OCI-LY7 (cell line): ENCODE measurements around the gene ADORA2A. TPM values are rescaled to one million over a fixed set of nuclear protein-coding genes. Genes with fewer than 3 reads are reported as not detected.
A peak's percentile ranks its signal among the peaks of the same experiment; 100 is the strongest.

Source experiments
- BruUV-seq: library from RNA; stranded (reverse); fragments of 400-500 nt; replicated peaks from 2 replicates; lab custom pipeline; 2021; lab: Mats Ljungman, UMichigan
- CTCF ChIA-PET: fragments of 300-600 bp; sonication (Branson Sonifier 250); formaldehyde crosslinking; loops from one replicate; lab custom pipeline; 2022; ENCODE audit warnings: antibody characterized with exemption; ENCODE audit not compliant: unreplicated experiment; lab: Charles Lee
- POLR2A ChIA-PET: fragments of 300-600 bp; sonication (Branson Sonifier 250); formaldehyde crosslinking; loops from one replicate; lab custom pipeline; 2022; ENCODE audit warnings: antibody characterized with exemption; lab: Charles Lee
- DNase-seq: peaks from one replicate; pipeline ENCODE4 v3.0.0-alpha.2; 2015; ENCODE audit warnings: low spot score
- H2AFZ ChIP-seq: fragments of 200-600 bp; sonication (generic), shearing (Covaris generic); 2 replicates; pipeline ENCODE4 v1.6.1; 2014; ENCODE audit warnings: mild to moderate bottlenecking, antibody characterized with exemption, low read length, moderate library complexity
- H3K27ac ChIP-seq: fragments of 200-600 bp; sonication (generic); 2 replicates; pipeline ENCODE4 v1.5.1; 2014; ENCODE audit warnings: mixed run types, low read depth, mild to moderate bottlenecking, moderate library complexity, low read length, inconsistent platforms; ENCODE audit not compliant: poor library complexity, severe bottlenecking
- H3K36me3 ChIP-seq: fragments of 200-600 bp; sonication (generic); 2 replicates; pipeline ENCODE4 v1.6.1; 2014; ENCODE audit warnings: mild to moderate bottlenecking, antibody characterized with exemption, low read length, moderate library complexity, mixed read lengths; ENCODE audit not compliant: insufficient read depth
- H3K4me1 ChIP-seq: fragments of 200-600 bp; sonication (generic); 2 replicates; pipeline ENCODE4 v1.5.1; 2014; ENCODE audit warnings: mild to moderate bottlenecking, low read length; ENCODE audit not compliant: insufficient read depth, poor library complexity, severe bottlenecking
- H3K4me2 ChIP-seq: fragments of 200-600 bp; sonication (generic); 2 replicates; pipeline ENCODE4 v1.6.1; 2014; ENCODE audit warnings: mild to moderate bottlenecking, low read length
- H3K4me3 ChIP-seq: fragments of 200-600 bp; sonication (generic); 2 replicates; pipeline ENCODE4 v1.5.1; 2014; ENCODE audit warnings: mild to moderate bottlenecking, low read depth, low read length; ENCODE audit not compliant: poor library complexity, severe bottlenecking
- H3K79me2 ChIP-seq: fragments of 200-600 bp; sonication (generic); 2 replicates; pipeline ENCODE4 v1.6.1; 2016; ENCODE audit warnings: low read depth, mild to moderate bottlenecking, low read length, moderate library complexity, mixed read lengths; ENCODE audit not compliant: insufficient read depth
- H3K9me2 ChIP-seq: fragments of 200-600 bp; sonication (generic); 2 replicates; pipeline ENCODE4 v1.6.1; 2016; ENCODE audit warnings: mild to moderate bottlenecking, low read length, mixed read lengths; ENCODE audit not compliant: insufficient read depth
- H3K9me3 ChIP-seq: fragments of 200-600 bp; sonication (generic); 2 replicates; pipeline ENCODE4 v1.6.1; 2014; ENCODE audit warnings: mild to moderate bottlenecking, mixed run types, low read length, mixed read lengths
- H4K20me1 ChIP-seq: fragments of 200-600 bp; sonication (generic); 2 replicates; pipeline ENCODE4 v1.6.1; 2014; ENCODE audit warnings: mild to moderate bottlenecking, antibody characterized with exemption, low read length, moderate library complexity, mixed read lengths; ENCODE audit not compliant: insufficient read depth
- EZH2phosphoT487 ChIP-seq: fragments of 200-600 bp; sonication (generic); IDR thresholded peaks from 2 replicates; pipeline ENCODE4 v1.6.1; 2018; ENCODE audit warnings: low read depth, borderline replicate concordance, mild to moderate bottlenecking, mixed run types, antibody characterized with exemption, low read length, moderate library complexity, mixed read lengths
- intact Hi-C: fragments of 100-400 bp; cut with micrococcal nuclease; formaldehyde crosslinking; loops from one replicate; pipeline ENCODE4 v1.10.0; 2022; ENCODE audit not compliant: unreplicated experiment
- total RNA-seq, 2 experiments: library from RNA; depleted of rRNA in 1 of 2; stranded (reverse); fragments of >200 nt in 1 of 2; shearing (Covaris generic) in 1 of 2; gene quantifications; 2 replicates each; pipeline ENCODE4 v1.2.3, GENCODE V29; 2014 to 2022
- TF ChIP-seq, protein P1 (sequence below): fragments of 200-600 bp; sonication (generic); conservative IDR thresholded peaks from 2 replicates; pipeline ENCODE4 v1.5.1; 2014; ENCODE audit warnings: mild to moderate bottlenecking, antibody characterized with exemption, low read length, moderate library complexity, mixed read lengths

The ADORA2A gene
- total RNA-seq, 2 experiments from 2014 or later = 35.0 to 35.7 TPM

DNA sequence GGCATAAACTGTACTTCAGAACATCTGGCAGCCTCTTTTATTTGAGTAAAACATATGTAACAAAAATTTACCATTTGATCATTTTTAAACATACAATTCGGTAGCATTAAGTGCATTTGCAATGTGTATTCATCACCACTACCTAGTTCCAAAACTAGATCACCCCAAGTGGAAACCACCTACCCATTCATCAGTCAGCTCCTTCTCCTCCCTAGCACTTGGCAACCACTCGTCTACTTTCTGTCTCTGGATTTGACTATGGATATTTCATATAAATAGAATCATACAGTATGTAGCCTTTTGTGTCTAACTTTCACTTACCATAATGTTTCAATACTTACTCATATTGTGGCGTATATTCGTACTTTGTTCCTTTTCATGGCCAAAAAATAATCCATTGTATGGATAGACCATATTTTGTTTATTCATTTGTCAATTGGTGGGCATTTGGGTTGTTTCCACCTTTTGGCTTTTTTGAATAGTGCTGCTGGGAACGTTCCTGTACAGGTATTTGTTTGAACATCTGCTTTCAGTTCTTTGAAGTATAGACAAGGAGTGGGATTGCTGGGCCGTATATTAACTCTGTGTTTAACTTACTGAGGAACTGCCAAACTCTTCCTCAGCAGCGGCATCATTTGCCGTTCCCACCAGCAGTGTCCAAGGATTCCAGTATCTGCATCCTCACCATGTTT, 27.2 kb upstream of the ADORA2A start:
- Histone ChIP-seq H3K9me2 (no peaks in the 10 kb centered on the region), H3K4me2 (peak overlapping the region; percentile 76), H4K20me1 (no peaks in the 10 kb centered on the region), H3K36me3 (peaks cover 78% of the 10 kb centered on the region), H3K79me2 (no peaks in the 10 kb centered on the region; the same call in 1 of the 2 replicates), H3K4me1 (peaks cover 54% of the 10 kb centered on the region), H3K4me3 (peak overlapping the region; percentile 53), H3K27ac (peak overlapping the region; percentile 64), H2AFZ (no peak overlapping the region; the same call in 1 of the 2 replicates), H3K9me3 (no peaks in the 10 kb centered on the region)
- POLR2A ChIA-PET = interaction anchor here (0.7 to 1.2 kb wide), 2 partner anchors 108 to 110 kb away, joined by 3 read pairs; no protein-coding TSS in a partner anchor
- TF ChIP-seq, protein P1, sequence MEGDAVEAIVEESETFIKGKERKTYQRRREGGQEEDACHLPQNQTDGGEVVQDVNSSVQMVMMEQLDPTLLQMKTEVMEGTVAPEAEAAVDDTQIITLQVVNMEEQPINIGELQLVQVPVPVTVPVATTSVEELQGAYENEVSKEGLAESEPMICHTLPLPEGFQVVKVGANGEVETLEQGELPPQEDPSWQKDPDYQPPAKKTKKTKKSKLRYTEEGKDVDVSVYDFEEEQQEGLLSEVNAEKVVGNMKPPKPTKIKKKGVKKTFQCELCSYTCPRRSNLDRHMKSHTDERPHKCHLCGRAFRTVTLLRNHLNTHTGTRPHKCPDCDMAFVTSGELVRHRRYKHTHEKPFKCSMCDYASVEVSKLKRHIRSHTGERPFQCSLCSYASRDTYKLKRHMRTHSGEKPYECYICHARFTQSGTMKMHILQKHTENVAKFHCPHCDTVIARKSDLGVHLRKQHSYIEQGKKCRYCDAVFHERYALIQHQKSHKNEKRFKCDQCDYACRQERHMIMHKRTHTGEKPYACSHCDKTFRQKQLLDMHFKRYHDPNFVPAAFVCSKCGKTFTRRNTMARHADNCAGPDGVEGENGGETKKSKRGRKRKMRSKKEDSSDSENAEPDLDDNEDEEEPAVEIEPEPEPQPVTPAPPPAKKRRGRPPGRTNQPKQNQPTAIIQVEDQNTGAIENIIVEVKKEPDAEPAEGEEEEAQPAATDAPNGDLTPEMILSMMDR = 0 out of 2 replicates have a peak, but pooled peaks have one; percentile 7
- no peak for TF ChIP-seq EZH2phosphoT487
- BruUV-seq = no TSS peak
- no peak for DNase-seq
- CTCF ChIA-PET = no interaction called here
- intact Hi-C loops = no loop called here

DNA sequence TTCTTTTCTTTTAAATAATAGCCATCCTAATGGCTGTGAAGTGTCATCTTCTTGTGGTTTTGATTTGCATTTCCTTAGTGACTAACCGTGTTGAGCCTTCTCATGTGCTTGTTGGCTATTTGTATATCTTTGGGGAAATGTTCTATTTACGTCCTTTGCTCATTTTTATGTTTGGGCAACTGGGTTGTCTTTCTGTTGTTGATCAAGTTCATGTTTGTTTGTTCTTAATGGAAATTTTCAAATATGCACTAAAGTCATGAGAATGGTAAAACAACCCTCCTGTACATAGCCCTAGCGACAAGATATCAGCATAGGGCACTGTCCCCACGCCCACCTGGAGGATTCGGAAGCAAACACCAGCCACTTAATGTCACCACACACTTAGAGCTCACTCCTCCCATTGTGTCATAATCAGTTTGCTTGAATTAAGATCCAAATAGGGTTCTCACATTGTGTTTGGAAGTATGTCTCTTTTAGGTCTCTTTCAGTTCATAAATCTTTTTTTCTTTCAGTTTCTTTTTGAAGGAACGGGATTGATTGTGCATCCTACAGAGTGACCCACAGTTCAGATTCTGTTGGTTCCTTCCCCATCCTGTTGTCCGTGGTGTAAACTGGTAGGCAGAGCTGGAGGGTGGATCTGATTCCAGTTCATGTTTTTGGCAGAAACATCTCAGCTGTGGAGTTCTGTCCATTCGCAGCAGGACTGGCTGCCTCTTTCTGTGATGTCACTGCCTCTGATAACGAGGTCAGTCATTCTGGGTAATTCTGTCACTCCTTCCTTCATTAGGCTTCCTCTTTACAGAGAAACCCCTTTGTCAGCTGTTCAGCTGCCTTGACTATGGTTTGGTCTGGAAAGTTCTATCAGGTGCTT, 26.4 kb upstream of the ADORA2A start:
- intact Hi-C loops = no loop called here
- ChIA-PET CTCF (no interaction called here), POLR2A (no interaction called here)
- Histone ChIP-seq H3K4me2 (peak overlapping the region; percentile 76), H3K79me2 (no peaks in the 10 kb centered on the region; the same call in 1 of the 2 replicates), H2AFZ (no peak overlapping the region; the same call in 1 of the 2 replicates), H4K20me1 (no peaks in the 10 kb centered on the region), H3K36me3 (peaks cover 78% of the 10 kb centered on the region), H3K27ac (peak overlapping the region; percentile 64), H3K9me2 (no peaks in the 10 kb centered on the region), H3K4me1 (peaks cover 54% of the 10 kb centered on the region), H3K9me3 (no peaks in the 10 kb centered on the region), H3K4me3 (peak overlapping the region; percentile 53)
- peak; percentile 45 for DNase-seq
- TF ChIP-seq, protein P1 = no peak
- no peak for TF ChIP-seq EZH2phosphoT487
- BruUV-seq = TSS peak; percentile 8
